ENCODE results near the gene VRTN.

VRTN gene

GRCh38 chr14:74360163-74360562, 11.9 kb downstream of the VRTN start:
- no peak for DNase-seq (ENCODE audit: extremely low read depth, low read depth)
- no peak for TF ChIP-seq CTCF (IDR thresholded peaks at IDR 0.05; ENCODE audit: low read depth, low read length, missing control alignments)
- no peak overlapping the region for H3K4me3 ChIP-seq (replicated peaks; ENCODE audit: low read depth, low read length)

GRCh38 chr14:74362361-74362915, 14.2 kb downstream of the VRTN start:
- peak; percentile 45 for DNase-seq (ENCODE audit: extremely low read depth, low read depth)
- H3K4me3 ChIP-seq (replicated peaks; ENCODE audit: low read depth, low read length), result no peak overlapping the region
- TF ChIP-seq CTCF (IDR thresholded peaks at IDR 0.05; ENCODE audit: low read depth, low read length, missing control alignments), result peak; percentile 97

- TF ChIP-seq CTCF (IDR thresholded peaks at IDR 0.05; ENCODE audit: low read depth, low read length, missing control alignments), result no peak
- DNase-seq (ENCODE audit: extremely low read depth, low read depth), result no peak
- H3K4me3 ChIP-seq (replicated peaks; ENCODE audit: low read depth, low read length), result no peak overlapping the region
These were observed 16.1 kb downstream of the VRTN start for GRCh38 chr14:74364271-74364880.

GRCh38 chr14:74368026-74368425, 19.8 kb downstream of the VRTN start:
- no peak overlapping the region for H3K4me3 ChIP-seq (replicated peaks; ENCODE audit: low read depth, low read length)
- no peak for TF ChIP-seq CTCF (IDR thresholded peaks at IDR 0.05; ENCODE audit: low read depth, low read length, missing control alignments)
- DNase-seq (ENCODE audit: extremely low read depth, low read depth), result no peak

GRCh38 chr14:74368441-74368840, 20.2 kb downstream of the VRTN start:
- H3K4me3 ChIP-seq (replicated peaks; ENCODE audit: low read depth, low read length), result no peak overlapping the region
- no peak for DNase-seq (ENCODE audit: extremely low read depth, low read depth)
- TF ChIP-seq CTCF (IDR thresholded peaks at IDR 0.05; ENCODE audit: low read depth, low read length, missing control alignments), result no peak

- TF ChIP-seq CTCF (IDR thresholded peaks at IDR 0.05; ENCODE audit: low read depth, low read length, missing control alignments), result no peak
These were observed 29.9 kb downstream of the VRTN start for GRCh38 chr14:74377976-74378690.

More at GRCh38 chr14:74377976-74378690, 29.9 kb downstream of the VRTN start:
- DNase-seq (ENCODE audit: extremely low read depth, low read depth), result no peak
- no peak overlapping the region for H3K4me3 ChIP-seq (replicated peaks; ENCODE audit: low read depth, low read length)
